NCI-H524 treated with DMSO at 0.1 percent for 48 hours (cell line): ENCODE results near the gene KARS1.

Experiments
- DNase-seq: peaks from one replicate; lab custom pipeline; 2025; lab: John Stamatoyannopoulos, UW

KARS1 gene

GRCh38 chr16:75647492-75648264 lies at the start of gene KARS1, which contains the start of gene TERF2IP:
Gene KARS1, minus strand, starts transcription at chr16:75647665. Its CDS starts 26 bp downstream, at chr16:75647639.
Gene TERF2IP, plus strand, starts transcription at chr16:75647773. Its CDS starts 110 bp downstream, at chr16:75647883.
- DNase-seq = peak; percentile 81

DNA sequence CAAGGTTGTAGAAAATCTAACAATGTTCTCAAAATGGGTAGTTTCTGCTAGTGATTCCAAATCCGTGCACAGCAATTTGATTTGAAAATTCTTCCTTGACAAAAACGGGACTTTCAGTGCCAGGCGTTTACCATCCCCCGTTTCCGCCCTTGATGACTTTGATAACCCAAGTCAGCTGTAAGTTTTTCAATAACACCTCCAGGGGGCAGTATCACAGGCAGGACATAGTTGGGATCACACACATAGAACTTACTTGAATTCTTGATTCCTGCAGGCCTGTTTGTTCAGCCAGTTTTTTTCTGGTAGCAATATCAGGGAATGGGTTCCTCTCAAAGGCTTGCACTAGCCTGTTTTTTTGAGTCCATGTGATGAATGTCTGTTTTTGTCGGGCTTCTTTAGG lies 48.2 kb upstream of the KARS1 start:
- DNase-seq = no peak

GRCh38 chr16:75687361-75687760 lies 39.9 kb upstream of the KARS1 start:
- DNase-seq = no peak

DNA sequence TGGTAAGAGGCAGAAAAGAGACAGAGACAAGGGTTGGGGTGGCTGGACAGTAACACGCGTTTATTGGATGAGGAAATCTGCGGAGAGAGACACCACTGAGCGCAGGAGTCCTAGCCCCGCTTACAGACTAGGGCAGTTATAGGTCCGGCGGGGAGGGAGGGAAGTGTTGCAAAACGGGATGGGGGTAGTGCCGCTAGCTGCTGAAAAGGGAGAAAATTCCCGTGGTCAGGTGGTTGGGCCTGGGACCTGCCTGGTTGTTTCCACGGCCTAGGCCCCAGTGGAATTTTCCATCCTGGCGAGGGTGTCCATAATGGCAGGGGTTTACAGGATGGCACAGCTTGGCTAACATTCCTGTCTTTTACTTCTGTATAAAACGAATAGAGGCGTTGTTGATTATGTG lies 34.8 kb upstream of the KARS1 start:
- no peak for DNase-seq

DNA sequence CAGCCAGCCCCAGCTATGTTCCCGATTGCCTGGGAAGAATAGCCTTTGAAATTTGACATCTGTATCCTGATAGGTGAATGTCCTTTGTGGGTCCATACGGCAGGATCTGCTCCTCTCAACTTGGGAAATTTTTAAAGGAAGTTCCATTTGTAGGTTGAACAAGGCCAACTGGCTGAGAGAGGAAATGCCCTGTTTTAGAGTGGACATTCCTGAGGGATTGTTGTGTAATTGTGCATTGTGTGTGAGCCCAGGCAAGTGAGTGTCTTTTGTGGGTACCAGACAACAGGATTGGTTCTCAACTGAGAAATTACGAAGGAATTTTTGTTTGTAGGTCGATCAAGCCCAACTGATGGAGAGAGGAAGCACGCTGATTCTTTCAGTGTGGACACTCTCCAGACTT lies 31.9 kb upstream of the KARS1 start:
- DNase-seq = no peak

DNA sequence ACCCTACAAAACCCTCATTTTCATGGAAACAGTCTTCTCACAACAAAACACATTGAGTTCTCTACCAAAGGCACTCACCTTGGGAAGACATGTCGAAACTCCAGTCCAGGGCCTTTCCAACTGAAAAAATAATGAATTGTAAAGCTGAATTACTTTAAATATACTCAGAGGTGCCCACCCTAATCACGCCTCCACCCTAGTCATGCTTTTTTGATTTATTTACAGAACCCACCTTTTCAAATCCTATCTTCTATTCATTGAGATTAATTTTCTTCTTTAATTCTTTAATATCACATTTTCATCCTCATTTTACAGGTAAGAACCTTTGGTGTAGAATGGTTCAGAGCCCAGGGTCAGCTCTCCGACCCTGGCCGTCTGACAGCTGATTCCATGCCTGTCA lies 29.4 kb upstream of the KARS1 start, which contains the start of gene CPHXL2:
Gene CPHXL2, minus strand, starts transcription at position 101 of the 400 bp plus-strand sequence. Its CDS starts 10 bp downstream, at position 91.
- DNase-seq = no peak

DNA sequence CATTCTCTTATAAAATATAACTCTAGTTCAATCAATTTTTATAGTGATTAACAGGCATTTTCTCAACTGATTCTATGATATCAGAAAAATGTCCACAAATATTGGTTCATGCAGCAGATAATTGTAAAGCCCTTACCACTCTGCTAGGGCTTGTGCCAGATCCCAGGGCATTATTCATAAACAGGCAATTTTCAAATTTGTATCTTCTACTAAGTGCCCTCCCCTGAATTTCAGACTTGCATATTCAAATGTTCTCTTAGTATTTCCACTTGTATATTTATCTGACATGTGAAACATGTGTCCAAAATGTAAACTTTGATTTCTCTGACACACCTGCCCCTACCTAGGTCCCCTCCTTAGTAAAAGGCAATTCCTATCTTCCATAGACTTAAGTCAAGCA lies 20.0 kb upstream of the KARS1 start:
- DNase-seq = no peak

DNA sequence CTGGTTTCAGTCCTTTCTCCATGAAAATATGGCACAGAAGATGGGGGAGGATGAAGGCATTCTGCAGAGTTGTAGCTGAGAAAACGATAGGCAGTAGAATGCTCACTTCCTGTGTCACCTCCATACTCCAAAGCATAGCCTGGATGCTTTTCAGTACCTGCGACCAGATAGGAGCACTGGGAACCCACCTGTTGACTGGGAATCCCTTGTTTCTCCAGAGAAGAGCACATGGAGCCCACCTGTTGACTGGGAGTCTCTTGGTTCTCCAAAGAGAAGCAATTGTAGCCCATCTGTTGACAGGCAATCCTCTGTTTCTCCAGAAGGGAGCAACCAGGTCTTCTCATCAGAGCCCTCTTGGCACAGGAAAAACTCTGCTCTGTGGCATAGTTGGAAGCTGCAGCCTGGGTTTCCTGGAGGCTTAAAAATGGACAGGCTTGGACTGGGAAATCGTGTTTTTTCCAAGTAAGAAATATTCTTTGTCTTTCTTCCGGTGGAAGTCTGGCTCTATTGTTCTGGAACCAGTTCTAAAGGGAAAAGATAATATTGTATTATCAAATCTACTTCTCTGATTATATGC lies 13.3 kb upstream of the KARS1 start:
- DNase-seq = no peak

DNA sequence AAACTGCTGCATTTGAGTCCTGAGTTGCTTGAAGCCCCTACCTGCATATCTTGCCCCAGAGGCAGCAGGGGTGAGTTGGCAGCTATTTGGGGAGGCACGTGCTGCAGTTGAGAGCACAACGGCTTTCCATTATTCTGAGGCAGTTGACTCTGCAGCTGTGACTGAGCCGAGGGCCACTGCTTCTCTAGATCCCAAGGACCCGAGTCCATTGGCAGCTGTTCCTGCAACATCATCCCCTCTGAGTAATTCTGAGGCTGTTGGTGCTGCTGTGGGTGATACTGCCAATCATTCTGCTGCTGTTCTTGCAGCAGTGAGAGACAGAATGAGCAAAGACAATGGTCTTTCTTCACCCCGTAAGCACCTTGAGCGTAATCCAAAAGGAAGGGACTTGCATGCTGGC lies 12.9 kb upstream of the KARS1 start:
- no peak for DNase-seq

GRCh38 chr16:75658175-75658574 lies 10.7 kb upstream of the KARS1 start:
- DNase-seq = no peak

DNA sequence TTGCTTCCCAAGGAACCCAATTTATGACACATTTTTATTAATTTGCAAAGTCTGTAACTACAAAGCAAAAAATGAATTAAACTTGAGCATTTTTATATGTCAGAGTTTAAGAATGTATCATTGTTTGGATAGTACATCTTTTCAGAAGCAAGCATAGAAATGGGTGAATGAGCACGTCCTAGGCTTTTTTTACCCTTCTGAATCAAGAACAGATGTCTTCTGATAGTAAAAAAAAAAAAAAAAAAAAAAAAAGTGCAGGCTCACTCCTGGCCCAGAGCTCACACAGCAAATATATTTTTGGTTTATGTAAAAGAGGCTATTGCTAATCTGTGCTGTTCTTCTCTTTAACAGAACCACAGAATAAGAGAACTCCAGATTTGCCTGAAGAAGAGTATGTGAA lies 6.5 kb upstream of the KARS1 start:
- DNase-seq = no peak

GRCh38 chr16:75648265-75649076 lies 1.0 kb upstream of the KARS1 start:
- DNase-seq = peak; percentile 50

DNA sequence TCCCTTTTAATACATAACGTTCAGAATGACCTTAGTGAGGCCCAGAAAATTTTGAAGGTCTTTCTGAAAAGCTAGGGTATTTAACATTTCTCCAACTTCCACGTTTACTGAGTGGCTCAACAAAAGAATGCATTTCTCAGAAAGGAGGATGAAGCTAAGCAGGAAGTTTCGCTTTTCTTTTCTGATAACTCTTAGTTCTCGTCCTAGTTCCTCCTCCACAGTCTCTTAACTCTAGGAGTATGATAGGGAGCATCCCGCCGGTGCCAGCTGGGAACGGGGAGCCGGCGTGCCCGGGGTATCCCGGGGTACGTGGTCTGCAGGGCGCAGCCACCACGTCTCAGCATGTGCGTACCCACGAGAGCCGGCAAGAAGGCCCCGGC lies 363 bp downstream of the KARS1 start:
- no peak for DNase-seq

- DNase-seq = no peak
Observed at GRCh38 chr16:75644240-75645012, 3.0 kb downstream of the KARS1 start.

DNA sequence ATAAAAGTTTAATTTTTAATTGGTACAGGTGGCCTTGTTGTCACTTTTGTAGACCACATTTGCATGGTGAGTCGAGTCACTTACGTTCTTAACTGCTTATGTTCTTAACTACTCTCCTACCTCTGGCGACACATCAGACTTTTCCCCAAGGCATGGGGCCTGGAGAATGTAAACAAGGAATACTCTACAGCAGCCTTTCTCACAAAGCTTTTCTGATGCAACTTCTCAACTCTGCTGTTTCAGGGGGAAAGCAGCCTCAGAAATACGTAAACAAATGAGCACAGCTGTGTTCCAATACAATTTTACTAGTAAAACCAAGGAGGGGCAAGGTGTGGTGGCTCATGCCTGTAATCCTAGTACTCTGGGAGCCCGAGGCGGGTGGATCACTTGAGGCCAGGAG lies 6.9 kb downstream of the KARS1 start:
- no peak for DNase-seq

DNA sequence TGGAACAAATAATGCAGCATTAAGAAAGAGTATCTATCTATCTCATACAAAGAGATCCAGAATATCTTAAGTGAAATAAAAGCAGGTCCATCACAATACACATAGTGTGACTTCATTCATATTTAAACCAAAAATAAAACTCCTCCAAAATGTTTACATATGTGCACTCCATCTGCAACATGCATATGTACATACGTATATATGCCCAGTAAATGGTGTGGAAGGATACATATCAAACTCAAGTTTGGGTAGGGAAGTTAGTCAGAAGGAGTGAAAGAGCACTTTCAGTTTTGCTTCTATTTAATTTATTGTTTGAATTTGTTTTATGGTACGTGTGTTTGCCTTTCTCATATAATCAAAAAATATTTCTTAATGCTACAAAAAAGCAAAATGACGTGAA lies 12.4 kb downstream of the KARS1 start:
- DNase-seq = no peak

DNA sequence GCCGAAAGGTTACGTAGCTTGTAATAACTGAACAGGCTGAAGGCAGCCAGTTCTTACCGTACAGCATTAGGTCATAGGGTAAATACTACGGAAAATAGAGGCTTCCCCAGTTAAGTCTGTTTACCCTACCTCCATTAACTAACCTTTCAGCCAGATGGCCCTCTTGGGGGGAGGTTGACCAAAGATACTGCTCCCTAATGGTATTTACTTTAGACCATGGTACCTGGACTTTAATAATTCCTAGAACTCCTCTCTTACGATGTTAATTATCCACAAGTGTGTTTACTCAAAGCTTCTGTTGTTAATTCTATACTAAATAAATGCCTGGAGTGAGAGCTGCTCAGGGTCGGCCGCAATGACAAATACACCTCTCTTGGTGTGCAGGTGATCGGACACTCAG lies 14.6 kb downstream of the KARS1 start:
- no peak for DNase-seq

GRCh38 chr16:75630052-75630451 lies 17.4 kb downstream of the KARS1 start:
- DNase-seq = no peak

GRCh38 chr16:75629132-75629531 lies 18.3 kb downstream of the KARS1 start:
- DNase-seq = no peak

DNA sequence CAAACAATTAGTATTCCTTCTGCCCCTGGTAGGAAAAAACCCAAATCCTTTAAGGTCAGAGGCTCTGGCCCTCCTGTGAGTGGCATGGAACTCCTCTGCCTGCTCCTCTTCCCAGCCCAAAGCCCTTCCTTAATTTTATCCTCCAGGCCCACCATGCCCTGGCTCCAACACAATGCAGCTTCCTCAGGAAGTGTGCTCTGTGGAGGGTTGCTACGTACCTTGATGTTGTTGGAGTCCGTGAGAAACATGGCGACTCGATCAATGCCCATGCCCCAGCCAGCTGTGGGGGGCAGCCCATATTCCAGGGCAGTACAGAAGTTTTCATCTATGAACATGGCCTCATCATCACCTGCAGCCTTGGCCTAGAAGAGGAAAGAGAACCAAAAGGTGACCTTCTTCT lies 19.1 kb downstream of the KARS1 start:
- no peak for DNase-seq

- DNase-seq = no peak
Observed at GRCh38 chr16:75627851-75628250, 19.6 kb downstream of the KARS1 start.

DNA sequence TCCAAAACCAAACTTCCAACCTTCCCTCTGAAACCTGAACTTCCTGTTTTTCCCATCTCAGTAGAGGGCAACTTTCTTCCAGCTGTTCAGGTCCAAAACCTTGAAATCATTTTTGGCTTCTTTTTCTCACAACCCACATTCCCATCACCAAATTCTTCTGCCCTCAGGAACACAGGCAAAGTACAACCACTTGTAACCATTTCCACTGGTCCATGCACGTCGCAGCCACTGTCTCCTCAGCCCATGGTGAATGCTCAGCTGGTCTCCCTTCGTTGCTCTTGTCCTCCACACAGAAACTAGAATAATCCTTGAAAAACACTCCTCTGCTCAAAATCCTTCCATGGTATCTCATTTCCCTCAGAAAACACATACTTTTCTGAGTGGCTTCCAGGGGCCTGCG lies 20.7 kb downstream of the KARS1 start:
- no peak for DNase-seq
